Loucy (cell line): Measurements from ENCODE around the gene CP.

Experiments used
- H2AFZ ChIP-seq: fragments of 200-600 bp; sonication (generic); 2 replicates; pipeline ENCODE4 v1.6.0; 2016; ENCODE audit warnings: antibody characterized with exemption, mild to moderate bottlenecking, low read length, moderate library complexity
- H3F3A ChIP-seq: fragments of 200-600 bp; 2 replicates; pipeline ENCODE4 v1.6.0; 2016; ENCODE audit warnings: antibody characterized with exemption, low read depth, mild to moderate bottlenecking
- H3K27me3 ChIP-seq: fragments of 200-600 bp; sonication (generic); 2 replicates; pipeline ENCODE4 v1.6.1; 2014; ENCODE audit warnings: low read length, mild to moderate bottlenecking; ENCODE audit not compliant: insufficient read depth, poor library complexity, severe bottlenecking
- H3K36me3 ChIP-seq: fragments of 200-600 bp; sonication (generic); 2 replicates; pipeline ENCODE4 v1.6.1; 2016; ENCODE audit warnings: low read length; ENCODE audit not compliant: insufficient read depth
- H3K4me1 ChIP-seq: fragments of 200-600 bp; sonication (generic); 2 replicates; pipeline ENCODE4 v1.5.1; 2014; ENCODE audit warnings: low read length, mild to moderate bottlenecking; ENCODE audit not compliant: insufficient read depth, poor library complexity, severe bottlenecking
- H3K4me2 ChIP-seq: fragments of 200-600 bp; sonication (generic); 2 replicates; pipeline ENCODE4 v1.6.0; 2014; ENCODE audit warnings: antibody characterized with exemption, low read length, low read depth, mild to moderate bottlenecking; ENCODE audit not compliant: poor library complexity, severe bottlenecking
- H3K4me3 ChIP-seq: fragments of 200-600 bp; sonication (generic); 2 replicates; pipeline ENCODE4 v1.5.1; 2014; ENCODE audit warnings: low read length, mild to moderate bottlenecking, mixed read lengths; ENCODE audit not compliant: poor library complexity, severe bottlenecking
- H3K79me2 ChIP-seq: fragments of 200-600 bp; sonication (generic); 2 replicates; pipeline ENCODE4 v1.6.1; 2014; ENCODE audit warnings: low read length; ENCODE audit not compliant: insufficient read depth
- H3K9ac ChIP-seq: fragments of 200-600 bp; sonication (generic); 2 replicates; pipeline ENCODE4 v1.6.0; 2014; ENCODE audit warnings: mild to moderate bottlenecking, low read depth, low read length, moderate library complexity; ENCODE audit not compliant: poor library complexity, severe bottlenecking
- H3K9me2 ChIP-seq: fragments of 200-600 bp; sonication (generic); replicated peaks from 2 replicates; pipeline ENCODE4 v1.6.1; 2016; ENCODE audit warnings: low read depth, low read length, mixed read lengths
- H3K9me3 ChIP-seq: fragments of 200-600 bp; sonication (generic); 2 replicates; pipeline ENCODE4 v1.6.1; 2014; ENCODE audit warnings: mild to moderate bottlenecking, antibody characterized with exemption, low read length, low read depth; ENCODE audit not compliant: insufficient read depth
- H4K20me1 ChIP-seq: fragments of 200-600 bp; sonication (generic); 2 replicates; pipeline ENCODE4 v1.6.0; 2014; ENCODE audit warnings: antibody characterized with exemption, low read length, mild to moderate bottlenecking; ENCODE audit not compliant: insufficient read depth, poor library complexity, severe bottlenecking
- CTCF ChIP-seq: fragments of 200-600 bp; sonication (generic); conservative IDR thresholded peaks from 2 replicates; pipeline ENCODE4 v1.5.1; 2014; ENCODE audit warnings: mild to moderate bottlenecking, antibody characterized with exemption, low read length
- EZH2phosphoT487 ChIP-seq: fragments of 200-600 bp; IDR thresholded peaks from 2 replicates; pipeline ENCODE4 v1.6.1; 2018; ENCODE audit warnings: antibody characterized with exemption, mild to moderate bottlenecking, moderate library complexity, borderline replicate concordance

CP gene

GRCh38 chr3:149235599-149236424, 14.2 kb upstream of the CP start:
- Histone ChIP-seq H3K4me2 (no peak overlapping the region), H3K79me2 (no peaks in the 10 kb centered on the region), H3K4me3 (no peak overlapping the region), H3K9me3 (no peaks in the 10 kb centered on the region), H4K20me1 (no peaks in the 10 kb centered on the region), H2AFZ (no peak overlapping the region), H3K36me3 (no peaks in the 10 kb centered on the region), H3F3A (no peaks in the 10 kb centered on the region), H3K9me2 (no peaks in the 10 kb centered on the region), H3K4me1 (no peaks in the 10 kb centered on the region), H3K9ac (no peak overlapping the region), H3K27me3 (no peaks in the 10 kb centered on the region)
- no peak for TF ChIP-seq CTCF

- Histone ChIP-seq H3K9me2 (no peaks in the 10 kb centered on the region), H3F3A (no peaks in the 10 kb centered on the region), H3K79me2 (no peaks in the 10 kb centered on the region), H3K9ac (no peak overlapping the region), H3K9me3 (no peaks in the 10 kb centered on the region), H3K4me3 (no peak overlapping the region), H3K36me3 (no peaks in the 10 kb centered on the region), H2AFZ (no peak overlapping the region), H3K4me1 (no peaks in the 10 kb centered on the region), H3K27me3 (no peaks in the 10 kb centered on the region), H4K20me1 (no peaks in the 10 kb centered on the region), H3K4me2 (no peak overlapping the region)
- no peak for TF ChIP-seq CTCF
- TF ChIP-seq EZH2phosphoT487, result no peak
Measured at GRCh38 chr3:149234671-149235245, 13.1 kb upstream of the CP start.

- Histone ChIP-seq H3K9ac (no peak overlapping the region), H3K9me3 (no peaks in the 10 kb centered on the region), H3K36me3 (no peaks in the 10 kb centered on the region), H2AFZ (no peak overlapping the region), H3F3A (no peaks in the 10 kb centered on the region), H3K9me2 (no peaks in the 10 kb centered on the region), H4K20me1 (no peaks in the 10 kb centered on the region), H3K79me2 (no peaks in the 10 kb centered on the region), H3K4me1 (no peaks in the 10 kb centered on the region), H3K27me3 (no peaks in the 10 kb centered on the region), H3K4me3 (no peak overlapping the region), H3K4me2 (no peak overlapping the region)
- TF ChIP-seq EZH2phosphoT487, result no peak
- TF ChIP-seq CTCF, result no peak
Measured at GRCh38 chr3:149233323-149233722, 11.7 kb upstream of the CP start.
